CD4-positive, alpha-beta T cell treated with Interleukin-1 beta for 1 hour (primary cell): ENCODE measurements around the gene MEIS2.

Experiments
- DNase-seq, 2 donors: peaks; one replicate each; pipeline ENCODE4 v3.0.0-alpha.2; 2020 to 2022

Gene MEIS2

DNA sequence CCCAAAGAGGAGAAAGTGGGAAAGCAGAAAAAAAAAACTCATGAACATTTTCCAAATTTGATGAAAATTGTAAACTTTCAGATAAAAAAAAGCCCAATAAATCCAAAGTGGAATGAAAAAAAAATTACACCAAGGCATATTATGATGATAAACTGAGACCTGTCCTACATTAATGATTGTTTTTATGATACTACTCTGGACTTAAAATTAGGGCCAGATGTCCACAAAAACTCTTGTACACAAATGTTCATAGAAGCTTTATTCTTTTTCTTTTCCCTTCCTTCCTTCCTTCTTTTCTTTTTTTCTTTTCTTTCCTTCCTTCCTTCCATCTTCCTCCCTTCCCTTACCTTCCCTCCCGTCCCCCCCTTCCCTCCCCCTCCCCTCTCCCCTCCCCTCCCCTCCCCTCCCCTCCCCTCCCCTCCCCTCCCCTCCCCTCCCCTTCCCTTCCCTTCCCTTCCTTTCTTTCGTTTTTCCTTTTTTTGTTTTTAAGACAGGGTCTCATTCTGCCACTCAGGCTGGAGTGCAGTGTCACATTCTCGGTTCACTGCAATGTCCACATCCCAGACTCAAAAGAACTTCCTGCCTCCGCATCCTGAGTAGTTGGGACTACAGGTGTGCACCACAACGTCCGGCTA, 243.9 kb downstream of the MEIS2 start:
- DNase-seq, result no peak

DNA sequence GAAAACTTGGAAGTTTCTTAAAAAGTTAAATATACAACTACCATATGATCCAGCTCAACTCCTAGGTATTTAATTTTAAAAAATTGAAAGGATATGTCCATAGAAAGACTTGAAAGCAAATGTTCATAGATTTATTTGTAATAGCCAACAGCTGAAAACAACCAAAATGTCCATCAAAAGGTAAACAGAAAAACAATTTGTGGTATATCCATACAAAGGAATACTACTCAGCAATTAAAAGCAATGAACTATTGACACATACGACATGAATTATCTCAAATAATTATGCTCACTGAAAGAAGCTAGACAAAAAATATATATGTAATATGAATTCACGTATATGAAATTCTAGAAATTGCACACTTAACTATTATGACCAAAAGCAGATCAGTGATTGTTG, 249.5 kb downstream of the MEIS2 start:
- DNase-seq, result no peak

DNA sequence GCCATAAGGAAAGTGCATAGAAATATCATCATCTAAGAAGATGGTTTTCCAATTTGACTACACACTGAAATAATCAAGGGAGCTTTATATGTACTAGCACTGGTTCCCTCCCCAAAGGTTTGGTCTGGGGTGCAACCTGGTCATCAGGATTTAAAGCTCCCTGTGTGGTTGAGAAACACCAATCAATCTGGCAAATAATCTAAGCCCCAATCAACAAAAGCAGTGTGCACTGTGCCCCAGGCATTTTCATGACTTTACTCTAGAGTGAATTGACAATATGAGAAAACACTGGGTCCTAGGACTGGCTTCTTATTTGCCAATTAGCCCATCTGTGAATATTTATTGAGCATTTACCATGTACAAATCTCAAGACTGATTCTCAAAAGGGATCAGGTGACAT, 255.1 kb downstream of the MEIS2 start:
- DNase-seq, result no peak

DNA sequence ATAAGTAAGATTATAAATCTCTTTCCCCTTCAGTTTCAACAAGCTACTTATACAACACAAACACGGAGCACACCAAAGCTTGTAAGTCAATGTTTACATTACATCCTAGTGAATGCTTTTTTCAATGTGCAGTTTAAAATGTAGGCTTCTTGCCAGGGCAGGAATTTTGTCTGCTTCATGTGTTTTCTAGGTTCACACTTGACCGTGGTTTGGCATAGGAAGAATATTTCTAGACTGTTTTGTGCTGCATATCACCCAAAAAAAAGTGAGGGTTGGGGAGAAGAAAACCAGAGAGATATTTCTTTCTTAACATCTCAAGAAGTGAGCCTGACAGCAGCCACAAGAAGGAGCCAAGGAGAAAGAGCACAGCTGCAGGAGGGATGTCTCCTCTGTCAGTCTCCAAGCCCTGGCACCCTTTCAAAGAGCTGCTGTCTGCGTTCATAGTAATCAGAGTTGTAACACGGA, 255.8 kb downstream of the MEIS2 start:
- no peak for DNase-seq

DNA sequence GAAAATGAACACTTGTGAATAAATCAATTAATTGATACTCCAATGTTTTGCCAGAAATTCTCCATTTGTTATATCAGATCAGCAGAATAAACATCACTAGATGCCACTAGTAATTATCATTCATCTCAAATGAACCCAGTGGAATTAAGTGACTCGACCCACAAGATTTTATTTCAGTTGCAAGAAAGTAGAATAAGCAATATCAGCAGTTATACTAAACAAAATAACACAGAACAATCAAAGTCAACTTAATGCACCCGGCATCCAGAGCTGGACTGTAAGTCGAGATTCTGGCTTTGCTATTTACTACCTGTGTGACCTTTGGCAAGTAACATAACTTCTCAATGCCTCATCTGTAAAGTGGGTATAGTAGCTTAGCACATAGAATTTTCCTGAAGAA, 256.5 kb downstream of the MEIS2 start:
- no peak for DNase-seq

DNA sequence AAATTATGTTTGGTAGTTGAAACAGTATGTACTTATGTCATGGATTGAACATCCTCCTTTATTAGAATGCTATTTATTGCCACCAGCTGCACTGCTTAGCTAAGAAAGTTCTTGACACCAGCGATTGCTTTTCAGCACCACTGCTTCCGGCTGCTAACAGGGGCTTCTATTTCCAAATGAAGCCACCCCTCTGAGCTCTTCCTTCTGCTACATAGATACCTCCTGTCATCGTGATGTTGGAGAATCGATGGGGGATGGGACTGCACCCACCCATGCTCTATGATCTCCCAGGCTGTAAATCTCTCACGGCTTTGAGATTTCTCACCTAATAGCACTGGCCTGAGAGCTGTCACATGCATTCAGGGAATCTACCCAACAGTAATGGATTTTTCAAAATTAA, 259.2 kb downstream of the MEIS2 start:
- no peak for DNase-seq
